Neural cell (in vitro differentiated cells): ENCODE results near the gene PARD3B.

Experiments
- CTCF ChIP-seq: fragments of 450-650 bp; IDR thresholded peaks from 2 replicates; pipeline ENCODE4 v1.5.1; 2014; ENCODE audit warnings: antibody characterized with exemption, mild to moderate bottlenecking, moderate library complexity; ENCODE audit not compliant: poor library complexity, severe bottlenecking
- EP300 ChIP-seq: fragments of 450-650 bp; conservative IDR thresholded peaks from 2 replicates; pipeline ENCODE4 v1.6.1; 2014; ENCODE audit warnings: antibody characterized with exemption, mild to moderate bottlenecking, moderate library complexity; ENCODE audit not compliant: poor library complexity, severe bottlenecking
- EZH2 ChIP-seq: fragments of 200-600, 300-800 bp; shearing (Covaris generic), sonication (generic); IDR thresholded peaks from 2 replicates; pipeline ENCODE4 v1.6.1; 2014; ENCODE audit warnings: antibody characterized with exemption, low read length, borderline replicate concordance, mild to moderate bottlenecking; ENCODE audit not compliant: insufficient read depth, poor library complexity, severe bottlenecking
- POLR2AphosphoS5 ChIP-seq: IDR thresholded peaks from 2 replicates; pipeline ENCODE4 v1.6.1; 2012
- REST ChIP-seq: IDR thresholded peaks from 2 replicates; pipeline ENCODE4 v1.6.1; 2012; ENCODE audit warnings: borderline replicate concordance
- SMC3 ChIP-seq: fragments of 450-650 bp; conservative IDR thresholded peaks from 2 replicates; pipeline ENCODE4 v1.6.1; 2014; ENCODE audit warnings: antibody characterized with exemption, mild to moderate bottlenecking, moderate library complexity; ENCODE audit not compliant: poor library complexity
- TAF1 ChIP-seq: IDR thresholded peaks from 2 replicates; pipeline ENCODE4 v1.6.1; 2012; ENCODE audit warnings: low read depth

GRCh38 chr2:205352094-205352493 is 806.8 kb downstream of the PARD3B start:
- TF ChIP-seq CTCF (no peak), REST (no peak), TAF1 (no peak), POLR2AphosphoS5 (no peak), EP300 (no peak), EZH2 (no peak), SMC3 (no peak)
